SJSA1 (cell line): Measurements from ENCODE around the gene MAP3K6. TPM values are rescaled to one million over a fixed set of nuclear protein-coding genes. Genes with fewer than 3 reads are reported as not detected.

Source experiments
- DNase-seq, 2 experiments: peaks; one replicate each; pipeline ENCODE4 v3.0.0-alpha.2; 2015 to 2020; ENCODE audit warnings: low spot score in 2 of 2, low read depth in 1 of 2
- H3K27ac ChIP-seq: fragments of 250-450 bp; sonication (Bioruptor Pico); 2 replicates; pipeline ENCODE4 v1.5.1; 2020; ENCODE audit warnings: mild to moderate bottlenecking, moderate library complexity
- H3K27me3 ChIP-seq: fragments of 250-450 bp; sonication (Bioruptor Pico); replicated peaks from 2 replicates; pipeline ENCODE4 v1.5.1; 2020; ENCODE audit warnings: mild to moderate bottlenecking, moderate library complexity
- H3K36me3 ChIP-seq: fragments of 250-450 bp; sonication (Bioruptor Pico); 2 replicates; pipeline ENCODE4 v1.5.1; 2020; ENCODE audit warnings: mild to moderate bottlenecking
- H3K4me1 ChIP-seq: fragments of 250-450 bp; sonication (Bioruptor Pico); replicated peaks from 2 replicates; pipeline ENCODE4 v1.6.1; 2021; ENCODE audit warnings: mild to moderate bottlenecking
- H3K4me3 ChIP-seq: fragments of 250-450 bp; sonication (Bioruptor Pico); 2 replicates; pipeline ENCODE4 v1.5.1; 2020; ENCODE audit warnings: mild to moderate bottlenecking
- H3K9me3 ChIP-seq: fragments of 250-450 bp; sonication (Bioruptor Pico); replicated peaks from 2 replicates; pipeline ENCODE4 v1.5.1; 2020; ENCODE audit warnings: mild to moderate bottlenecking
- total RNA-seq: library from RNA; depleted of rRNA; stranded (reverse); fragments of >200 nt; shearing (Covaris generic); gene quantifications from 2 replicates; pipeline ENCODE4 v1.2.3, GENCODE V29; 2014

MAP3K6 gene
- total RNA-seq, 1 experiment from 2014 or later, result 16.6 TPM

DNA sequence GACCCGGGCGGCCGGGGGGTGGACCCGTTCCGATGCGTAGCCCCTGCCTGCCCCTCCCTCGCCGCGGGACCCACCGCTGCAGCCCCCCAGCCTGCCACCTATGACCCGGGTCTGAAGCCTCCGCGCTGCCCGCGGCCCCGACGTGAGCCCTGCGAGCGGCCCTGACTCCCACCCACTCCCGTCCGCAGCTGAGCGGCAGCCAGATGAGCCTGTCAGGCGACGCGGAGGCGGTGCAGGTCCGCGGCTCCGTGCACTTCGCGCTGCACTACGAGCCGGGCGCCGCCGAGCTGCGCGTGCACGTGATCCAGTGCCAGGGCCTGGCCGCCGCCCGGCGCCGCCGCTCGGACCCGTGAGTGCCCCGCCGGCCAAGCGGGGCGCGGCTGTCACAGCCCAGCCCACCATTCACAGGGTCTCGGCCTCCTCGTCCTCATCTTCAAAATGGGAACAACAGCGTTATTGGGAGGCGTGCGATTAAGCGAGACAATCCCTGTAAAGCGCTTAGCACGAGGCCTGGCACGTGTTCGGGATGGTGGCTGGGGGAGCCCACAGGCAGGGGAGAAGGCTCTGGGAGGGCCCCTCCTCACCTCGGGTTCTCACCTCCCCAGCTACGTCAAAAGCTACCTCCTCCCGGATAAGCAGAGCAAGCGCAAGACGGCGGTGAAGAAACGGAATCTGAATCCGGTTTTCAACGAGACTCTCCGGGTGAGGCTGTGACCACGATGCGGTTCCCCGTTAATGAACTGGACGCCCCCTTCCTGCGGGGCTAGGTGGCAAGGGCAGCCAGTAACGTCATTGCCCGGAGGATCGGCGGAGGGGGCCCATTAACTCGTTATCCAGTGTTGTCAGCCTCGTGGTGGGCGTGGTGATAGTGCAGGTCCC, 16.7 kb downstream of the MAP3K6 start:
- Histone ChIP-seq H3K27me3 (no peaks in the 10 kb centered on the region), H3K4me3 (peak overlapping the region; percentile 46), H3K4me1 (peaks cover 28% of the 10 kb centered on the region), H3K9me3 (no peaks in the 10 kb centered on the region), H3K27ac (no peak overlapping the region), H3K36me3 (no peaks in the 10 kb centered on the region; the same call in 1 of the 2 replicates)
- DNase-seq, result peak; percentile 60 to 76

DNA sequence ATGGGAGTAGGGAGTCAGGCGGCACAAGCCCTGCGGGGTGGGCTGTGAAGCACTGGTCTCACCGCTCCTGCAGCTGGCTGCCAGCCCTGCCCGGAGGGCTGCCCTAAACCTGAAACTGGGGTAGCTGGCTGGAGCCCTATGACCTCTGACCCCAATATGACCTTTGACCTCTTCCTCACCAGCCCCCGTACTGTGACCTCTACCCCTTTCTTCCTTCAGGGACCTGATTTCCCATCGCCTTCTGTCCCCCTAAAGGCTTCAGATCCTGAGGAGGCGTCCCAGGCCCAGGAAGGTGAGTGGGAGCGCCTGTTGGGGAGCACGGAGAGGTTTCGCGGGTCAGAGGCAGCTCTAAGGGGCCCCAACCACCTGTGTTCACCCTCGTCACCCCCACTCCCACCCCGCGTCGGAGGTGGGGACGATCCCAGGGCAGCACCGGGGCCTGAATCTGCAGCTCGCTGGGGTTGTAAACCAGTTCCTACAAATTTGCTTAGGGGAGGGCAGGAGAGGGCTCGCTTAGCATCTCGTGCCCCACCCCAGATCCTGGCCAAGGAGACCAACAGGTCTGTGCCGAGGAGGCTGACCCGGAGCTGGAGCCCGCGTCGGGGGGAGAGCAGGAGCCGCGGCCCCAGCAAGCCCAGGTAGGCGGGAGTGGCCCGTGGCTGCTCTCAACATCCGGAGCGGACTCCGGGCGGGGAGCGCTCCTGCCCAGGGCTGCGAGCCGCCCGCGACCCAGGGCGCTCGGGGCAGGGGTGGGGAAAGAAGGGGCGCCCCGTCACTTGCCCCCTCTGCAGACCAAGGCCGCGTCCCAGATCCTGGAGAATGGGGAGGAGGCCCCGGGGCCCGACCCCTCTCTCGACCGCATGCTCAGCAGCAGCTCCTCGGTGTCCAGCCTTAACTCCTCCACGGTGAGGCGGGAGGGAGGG, 17.6 kb downstream of the MAP3K6 start:
- peak in 1 of 2 experiments; percentile 68 for DNase-seq
- H3K4me1 ChIP-seq, result peaks cover 28% of the 10 kb centered on the region
- H3K4me3 ChIP-seq, result peak overlapping the region; percentile 46
- no peak overlapping the region for H3K27ac ChIP-seq
- no peaks in the 10 kb centered on the region for H3K27me3 ChIP-seq
- no peaks in the 10 kb centered on the region for H3K36me3 ChIP-seq
- H3K9me3 ChIP-seq, result no peaks in the 10 kb centered on the region

DNA sequence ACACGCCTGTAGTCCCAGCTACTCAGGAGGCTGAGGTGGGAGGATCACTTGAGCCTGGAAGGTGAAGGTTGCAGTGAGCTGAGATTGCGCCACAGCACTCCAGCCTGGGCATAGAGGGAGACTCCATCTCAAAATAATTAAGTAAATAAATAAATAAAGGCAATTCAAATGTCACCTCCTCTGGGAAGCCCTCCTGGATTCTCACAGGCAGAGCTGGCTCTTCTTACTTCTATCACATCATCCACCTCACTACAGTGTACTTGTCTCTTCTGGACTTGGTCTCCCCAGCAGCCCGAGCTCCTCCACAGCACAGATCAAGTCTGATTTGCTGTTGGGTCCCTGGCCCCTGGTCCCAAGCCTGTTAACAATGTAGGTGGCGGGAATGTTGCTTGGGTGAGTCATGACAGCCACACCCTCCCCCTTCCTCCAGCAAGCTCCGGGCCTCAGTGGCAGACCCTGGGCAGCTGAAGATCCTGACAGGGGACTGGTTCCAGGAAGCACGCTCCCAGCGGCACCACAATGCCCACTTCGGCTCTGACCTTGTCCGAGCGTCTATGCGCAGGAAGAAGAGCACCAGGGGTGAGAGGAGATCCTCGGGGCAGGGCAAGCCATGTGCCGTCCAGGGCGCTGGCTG, 19.7 kb downstream of the MAP3K6 start:
- no peaks in the 10 kb centered on the region for H3K9me3 ChIP-seq
- H3K27me3 ChIP-seq, result no peaks in the 10 kb centered on the region
- no peak overlapping the region for H3K27ac ChIP-seq
- peaks cover 31% of the 10 kb centered on the region for H3K4me1 ChIP-seq
- no peak overlapping the region for H3K4me3 ChIP-seq
- DNase-seq, result peak; percentile 55 to 71
- no peaks in the 10 kb centered on the region for H3K36me3 ChIP-seq

DNA sequence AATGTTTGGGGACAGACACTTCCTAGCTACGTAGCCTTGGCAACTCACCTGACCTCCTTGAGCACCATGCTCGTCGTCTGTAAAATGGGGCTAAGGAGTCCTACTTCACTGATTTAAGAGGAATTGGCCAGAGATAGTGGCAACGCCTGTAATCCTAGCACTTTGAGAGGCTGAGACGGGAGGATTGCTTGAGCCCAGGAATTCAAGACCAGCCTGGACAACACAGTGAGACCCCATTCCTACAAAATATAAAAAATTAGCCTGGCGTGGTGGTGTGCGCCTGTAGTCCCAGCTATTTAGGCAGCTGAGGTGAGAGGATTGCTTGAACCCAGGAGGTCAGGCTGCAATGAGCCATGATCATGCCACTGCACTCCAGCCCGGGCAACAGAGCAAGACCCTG, 20.4 kb downstream of the MAP3K6 start:
- peaks cover 38% of the 10 kb centered on the region for H3K4me1 ChIP-seq
- no peak overlapping the region for H3K27ac ChIP-seq
- no peak for DNase-seq
- H3K9me3 ChIP-seq, result no peaks in the 10 kb centered on the region
- no peaks in the 10 kb centered on the region for H3K36me3 ChIP-seq
- H3K27me3 ChIP-seq, result no peaks in the 10 kb centered on the region
- H3K4me3 ChIP-seq, result no peak overlapping the region

DNA sequence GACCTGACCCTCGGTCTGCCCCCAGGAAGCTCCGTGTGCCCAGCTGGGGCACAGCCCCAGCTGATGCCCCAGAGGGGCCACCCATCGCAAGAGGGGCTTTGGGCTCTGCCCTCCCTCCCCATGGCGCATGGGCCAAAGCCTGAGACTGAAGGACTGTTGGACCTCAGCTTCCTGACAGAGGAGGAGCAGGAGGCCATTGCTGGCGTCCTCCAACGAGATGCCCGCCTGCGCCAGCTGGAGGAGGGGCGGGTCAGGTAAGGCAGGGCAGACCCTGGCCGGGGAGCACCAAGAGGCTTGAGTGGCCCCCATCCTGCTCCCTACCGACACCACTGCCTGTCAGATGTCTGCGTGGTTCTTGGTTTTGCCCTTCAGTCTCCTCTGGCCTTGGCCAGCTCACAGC, 21.5 kb downstream of the MAP3K6 start:
- Histone ChIP-seq H3K36me3 (no peaks in the 10 kb centered on the region), H3K27ac (no peak overlapping the region), H3K4me3 (no peak overlapping the region), H3K4me1 (peaks cover 47% of the 10 kb centered on the region), H3K9me3 (no peaks in the 10 kb centered on the region), H3K27me3 (no peaks in the 10 kb centered on the region)
- DNase-seq, result no peak

DNA sequence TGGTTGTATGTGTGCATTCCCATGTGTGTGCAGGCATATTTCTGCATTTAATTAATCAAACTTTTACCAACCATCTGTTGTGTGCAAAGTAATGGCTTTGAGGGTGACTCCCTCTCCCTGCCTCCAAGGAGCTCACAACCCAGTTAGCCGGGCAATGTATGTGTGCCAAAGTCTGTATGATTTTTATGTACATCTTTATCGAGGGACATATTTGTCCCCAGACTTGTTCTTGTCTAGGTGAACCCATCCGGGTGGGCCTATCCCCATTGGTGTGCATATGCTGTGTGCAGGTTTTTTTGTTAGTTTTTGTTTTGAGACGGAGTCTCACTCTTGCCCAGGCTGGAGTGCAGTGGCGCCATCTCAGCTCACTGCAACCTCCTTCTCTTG, 23.1 kb downstream of the MAP3K6 start:
- no peaks in the 10 kb centered on the region for H3K9me3 ChIP-seq
- no peak overlapping the region for H3K27ac ChIP-seq
- peaks cover 3% of the 10 kb centered on the region; the same call in 1 of the 2 replicates for H3K36me3 ChIP-seq
- DNase-seq, result no peak
- no peak overlapping the region for H3K4me3 ChIP-seq
- peaks cover 31% of the 10 kb centered on the region for H3K4me1 ChIP-seq
- no peaks in the 10 kb centered on the region for H3K27me3 ChIP-seq

DNA sequence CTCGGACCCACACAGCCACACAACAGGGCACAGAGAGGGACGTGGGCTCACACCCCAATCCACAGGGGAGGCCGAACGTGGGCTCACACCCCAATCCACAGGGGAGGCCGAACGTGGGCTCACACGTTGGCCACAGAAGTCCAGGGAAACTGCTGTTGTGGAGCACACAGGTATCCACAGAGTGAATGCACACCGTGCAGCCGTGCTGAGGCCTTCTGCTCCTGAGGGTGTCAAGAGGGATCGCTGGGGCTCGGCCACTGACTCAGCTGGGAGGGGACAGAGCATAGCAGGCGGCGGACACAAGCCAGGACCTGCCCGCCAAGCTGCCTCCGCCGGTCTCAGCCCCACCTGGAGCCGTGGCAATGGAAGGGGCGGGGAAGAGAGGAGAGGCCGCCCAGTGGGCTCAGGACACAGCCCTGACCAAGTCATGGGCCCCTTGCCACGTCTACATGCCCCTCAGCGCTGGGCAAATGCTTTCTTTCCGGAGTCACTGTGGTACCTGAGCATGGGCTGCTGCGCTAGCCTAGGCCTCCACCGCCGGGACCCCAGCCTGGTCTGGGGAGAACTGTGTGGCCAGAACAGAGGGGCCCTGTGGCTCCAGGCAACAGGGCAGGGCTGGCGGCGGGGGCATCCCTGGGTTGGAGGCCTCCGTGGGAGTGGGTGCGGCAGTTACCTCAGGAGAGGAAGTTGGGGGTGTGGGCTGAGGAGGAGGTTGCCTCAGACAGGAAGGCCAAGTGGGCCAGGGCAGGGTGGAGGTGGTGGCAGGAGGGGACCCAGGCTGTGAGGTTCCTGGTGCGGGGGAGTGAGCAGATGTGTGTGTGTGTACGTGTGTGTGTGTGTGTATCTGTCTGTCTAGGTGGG, 23.8 kb downstream of the MAP3K6 start:
- Histone ChIP-seq H3K4me3 (no peak overlapping the region), H3K9me3 (no peaks in the 10 kb centered on the region), H3K36me3 (peaks cover 8% of the 10 kb centered on the region; the same call in 1 of the 2 replicates), H3K4me1 (peaks cover 31% of the 10 kb centered on the region), H3K27ac (no peak overlapping the region), H3K27me3 (no peaks in the 10 kb centered on the region)
- no peak for DNase-seq

DNA sequence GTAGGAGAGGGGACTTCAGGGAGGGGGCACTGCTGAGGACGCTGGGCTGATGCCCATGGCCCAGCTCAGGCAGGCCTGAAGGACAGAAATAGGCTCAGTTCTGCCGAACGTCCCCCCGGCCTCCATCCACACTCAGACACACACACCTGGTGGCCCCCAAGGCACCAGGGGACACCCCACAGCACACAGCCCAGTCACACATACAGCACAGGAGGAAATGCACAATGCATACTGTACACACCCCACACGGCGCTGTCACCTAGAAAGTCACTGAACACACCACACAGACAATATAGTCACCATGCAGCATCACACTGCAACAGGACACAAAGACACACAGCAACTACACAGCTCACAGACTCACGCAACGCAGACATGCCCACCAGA, 24.4 kb downstream of the MAP3K6 start:
- Histone ChIP-seq H3K36me3 (peaks cover 8% of the 10 kb centered on the region; the same call in 1 of the 2 replicates), H3K4me3 (no peak overlapping the region), H3K9me3 (no peaks in the 10 kb centered on the region), H3K4me1 (peaks cover 26% of the 10 kb centered on the region), H3K27me3 (no peaks in the 10 kb centered on the region), H3K27ac (no peak overlapping the region)
- no peak for DNase-seq

DNA sequence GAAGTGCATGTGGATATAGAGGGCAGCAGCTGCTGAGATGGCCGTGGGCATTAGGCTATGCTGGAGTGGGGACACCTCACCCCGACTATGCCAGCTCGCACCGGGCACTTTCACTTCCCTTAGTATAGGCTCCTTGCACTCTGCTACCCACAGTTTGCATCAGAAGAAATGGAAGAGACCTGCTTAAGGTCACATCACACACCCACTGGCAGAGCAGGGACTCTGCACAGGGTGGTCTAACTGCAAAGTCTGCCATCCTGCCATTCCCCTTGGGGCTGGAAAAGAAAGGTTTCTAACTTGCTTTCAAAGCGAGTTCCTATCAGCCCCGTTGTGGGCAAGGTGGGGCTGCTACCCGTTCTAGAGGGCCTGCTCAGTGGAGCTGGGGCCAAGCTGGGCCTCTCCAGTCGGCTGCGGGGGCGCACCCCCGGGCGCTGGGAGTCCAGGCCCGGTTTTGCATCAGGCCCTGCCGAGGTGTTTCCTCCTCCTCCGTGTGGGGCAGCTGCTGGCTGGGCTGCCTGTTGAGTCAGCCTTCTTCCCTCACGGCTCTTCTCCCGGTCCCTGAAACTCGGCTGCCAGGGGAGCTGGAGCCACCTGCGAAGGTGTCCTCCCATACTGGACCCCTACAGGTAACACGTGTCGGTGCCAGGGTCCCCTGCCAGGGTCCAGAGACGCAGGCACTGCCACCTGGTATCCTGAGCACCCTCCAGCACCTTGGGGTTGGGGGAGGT, 25.1 kb downstream of the MAP3K6 start, which contains the start of gene SYTL1:
SYTL1 (plus strand) TSS at position 498 of the 728 bp plus-strand sequence. CDS start 3,313 bp downstream, outside the sequence.
- DNase-seq, result peak in 1 of 2 experiments; percentile 31
- H3K27ac ChIP-seq, result no peak within 1 kb of the TSS
- H3K36me3 ChIP-seq, result peaks cover 8% of the 10 kb centered on the region
- no peaks in the 10 kb centered on the region for H3K9me3 ChIP-seq
- peaks cover 19% of the 10 kb centered on the region for H3K4me1 ChIP-seq
- no peaks in the 10 kb centered on the region for H3K27me3 ChIP-seq
- no peak within 1 kb of the TSS for H3K4me3 ChIP-seq

DNA sequence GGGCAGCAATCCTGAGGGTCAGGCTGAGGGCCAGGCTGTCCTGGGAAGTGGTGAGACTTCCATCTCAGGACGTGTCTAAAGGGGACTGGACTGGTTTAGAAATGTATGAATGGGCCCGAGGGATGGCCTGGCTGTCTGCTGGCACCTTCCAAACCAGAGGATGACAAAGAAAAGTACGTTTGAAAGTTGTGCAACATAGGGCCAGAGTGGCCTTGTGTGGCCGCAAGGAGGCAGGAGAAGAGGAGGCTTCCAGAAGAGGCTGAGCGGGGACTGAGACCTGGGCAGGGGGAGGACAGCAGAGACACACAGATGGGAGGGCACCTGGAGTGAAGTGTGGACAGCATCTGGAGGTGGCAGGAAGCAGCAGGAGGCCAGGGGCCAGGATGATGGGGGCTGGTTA, 27.5 kb downstream of the MAP3K6 start:
- no peaks in the 10 kb centered on the region for H3K9me3 ChIP-seq
- H3K36me3 ChIP-seq, result peaks cover 28% of the 10 kb centered on the region
- H3K27ac ChIP-seq, result no peak overlapping the region
- H3K27me3 ChIP-seq, result no peaks in the 10 kb centered on the region
- no peak overlapping the region for H3K4me3 ChIP-seq
- DNase-seq, result no peak
- H3K4me1 ChIP-seq, result peaks cover 19% of the 10 kb centered on the region

DNA sequence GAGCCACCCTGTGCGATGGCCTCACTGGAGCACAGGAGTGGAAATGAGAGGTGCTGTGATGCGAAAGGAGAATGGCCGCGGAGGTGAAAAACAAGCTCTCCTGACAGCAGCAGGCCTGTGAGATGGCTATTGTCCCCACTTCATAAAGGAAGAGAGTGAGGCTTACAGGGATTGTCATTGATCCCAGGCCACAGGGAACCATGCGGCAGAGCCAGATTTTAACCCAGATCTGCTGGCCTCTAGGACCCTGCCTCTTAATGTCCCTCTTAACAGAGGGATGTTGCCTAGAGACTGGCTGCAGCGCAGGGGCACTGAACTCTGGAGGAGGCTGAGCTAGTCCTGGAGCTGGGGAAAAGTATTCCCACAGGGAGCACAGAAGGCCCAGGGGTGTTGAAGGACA, 28.0 kb downstream of the MAP3K6 start:
- Histone ChIP-seq H3K4me3 (no peak overlapping the region), H3K36me3 (peaks cover 33% of the 10 kb centered on the region), H3K27me3 (no peaks in the 10 kb centered on the region), H3K9me3 (no peaks in the 10 kb centered on the region), H3K4me1 (peaks cover 19% of the 10 kb centered on the region), H3K27ac (no peak overlapping the region)
- no peak for DNase-seq

DNA sequence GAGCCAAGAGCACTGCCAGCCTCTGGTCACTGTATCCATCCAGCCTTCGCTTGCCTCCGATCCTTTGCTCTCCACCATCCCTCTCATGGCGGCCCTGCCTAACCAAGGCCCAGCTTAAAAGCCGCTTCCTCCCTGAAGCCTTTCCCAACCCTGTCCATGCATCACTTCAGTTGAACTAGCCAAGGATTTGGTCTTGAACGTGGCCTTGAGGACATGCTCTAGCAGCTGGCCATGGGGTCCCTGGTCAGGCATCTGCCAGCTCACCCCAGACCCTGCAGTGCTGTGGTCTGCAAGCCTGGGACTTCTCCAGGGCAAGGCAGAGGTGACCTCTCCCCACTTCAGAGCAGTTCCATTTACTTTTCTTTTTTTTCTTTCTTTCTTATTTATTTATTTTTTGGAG, 30.0 kb downstream of the MAP3K6 start:
- peaks cover 52% of the 10 kb centered on the region for H3K36me3 ChIP-seq
- H3K4me3 ChIP-seq, result no peak overlapping the region
- no peak for DNase-seq
- H3K27ac ChIP-seq, result no peak overlapping the region
- H3K9me3 ChIP-seq, result no peaks in the 10 kb centered on the region
- peaks cover 13% of the 10 kb centered on the region for H3K4me1 ChIP-seq
- no peaks in the 10 kb centered on the region for H3K27me3 ChIP-seq
